GM23338 (cell line): ENCODE data around the gene CD38. TPM values are rescaled to one million over a fixed set of nuclear protein-coding genes. Genes with fewer than 3 reads are reported as not detected.

Source experiments
- ATAC-seq: fragments of 200-7000 bp; cut with Tn5 transposase; 3 replicates; pipeline ENCODE4 v1.9.1; 2020
- DNase-seq: peaks from one replicate; pipeline ENCODE4 v3.0.0-alpha.2; 2015; ENCODE audit warnings: low spot score
- H2AFZ ChIP-seq: fragments of 200-600 bp; sonication (generic); 2 replicates; pipeline ENCODE4 v1.8.0; 2016; ENCODE audit warnings: antibody characterized with exemption, mild to moderate bottlenecking, moderate library complexity
- H3F3A ChIP-seq: fragments of 200-600 bp; sonication (generic); replicated peaks from 2 replicates; pipeline ENCODE4 v1.8.0; 2017; ENCODE audit warnings: antibody characterized with exemption, mixed run types, low read depth
- H3K27ac ChIP-seq: fragments of 200-600 bp; sonication (generic); 2 replicates; pipeline ENCODE4 v1.6.1; 2016; ENCODE audit warnings: low read depth
- H3K27me3 ChIP-seq: fragments of 200-600 bp; sonication (generic); 2 replicates; pipeline ENCODE4 v1.8.0; 2016; ENCODE audit warnings: mild to moderate bottlenecking, mixed run types, moderate library complexity; ENCODE audit not compliant: insufficient read depth
- H3K36me3 ChIP-seq: fragments of 200-600 bp; sonication (generic); 2 replicates; pipeline ENCODE4 v1.8.0; 2016; ENCODE audit warnings: mild to moderate bottlenecking; ENCODE audit not compliant: insufficient read depth
- H3K4me1 ChIP-seq: fragments of 200-600 bp; sonication (generic); 2 replicates; pipeline ENCODE4 v1.8.0; 2016; ENCODE audit warnings: mild to moderate bottlenecking, moderate library complexity; ENCODE audit not compliant: insufficient read depth
- H3K4me2 ChIP-seq: fragments of 200-600 bp; sonication (generic); 2 replicates; pipeline ENCODE4 v1.7.1; 2017; ENCODE audit warnings: mixed run types
- H3K4me3 ChIP-seq: fragments of 200-600 bp; sonication (generic); 2 replicates; pipeline ENCODE4 v1.6.1; 2016; ENCODE audit warnings: mixed run types
- H3K79me2 ChIP-seq: fragments of 200-600 bp; sonication (generic); replicated peaks from 2 replicates; pipeline ENCODE4 v1.8.0; 2017; ENCODE audit warnings: mild to moderate bottlenecking; ENCODE audit not compliant: insufficient read depth
- H3K9me2 ChIP-seq: fragments of 200-600 bp; sonication (generic); 2 replicates; pipeline ENCODE4 v1.8.0; 2017; ENCODE audit not compliant: insufficient read depth
- H4K20me1 ChIP-seq: fragments of 200-600 bp; sonication (generic); replicated peaks from 2 replicates; pipeline ENCODE4 v1.8.0; 2017; ENCODE audit warnings: mild to moderate bottlenecking; ENCODE audit not compliant: insufficient read depth
- H3K27ac Mint-ChIP-seq: 2 replicates; pipeline ENCODE4 v1.8.0; 2020; ENCODE audit warnings: inconsistent platforms, mild to moderate bottlenecking, moderate library complexity, mixed read lengths
- H3K27me3 Mint-ChIP-seq: 3 replicates; pipeline ENCODE4 v1.8.0; 2022; ENCODE audit warnings: low read depth, mild to moderate bottlenecking, moderate library complexity, mixed read lengths, inconsistent platforms; ENCODE audit not compliant: insufficient read depth, poor library complexity
- H3K36me3 Mint-ChIP-seq: 3 replicates; pipeline ENCODE4 v1.8.0; 2021; ENCODE audit warnings: low read depth, mild to moderate bottlenecking, inconsistent platforms, moderate library complexity, mixed read lengths
- H3K4me1 Mint-ChIP-seq: 3 replicates; pipeline ENCODE4 v1.8.0; 2020; ENCODE audit warnings: mild to moderate bottlenecking, inconsistent platforms, mixed read lengths
- H3K4me3 Mint-ChIP-seq: 3 replicates; pipeline ENCODE4 v1.8.0; 2021; ENCODE audit warnings: moderate library complexity, mild to moderate bottlenecking, inconsistent platforms, mixed read lengths
- H3K9me3 Mint-ChIP-seq: 3 replicates; pipeline ENCODE4 v1.8.0; 2020; ENCODE audit warnings: moderate library complexity, mild to moderate bottlenecking, inconsistent platforms, mixed read lengths
- EZH2 ChIP-seq: fragments of 200-600 bp; sonication (generic); IDR thresholded peaks from one replicate; pipeline ENCODE4 v1.8.0; 2017; ENCODE audit warnings: antibody characterized with exemption, mild to moderate bottlenecking, low read depth; ENCODE audit not compliant: unreplicated experiment
- NANOG ChIP-seq: IDR thresholded peaks from 2 replicates; pipeline ENCODE4 v1.6.1; 2016; ENCODE audit warnings: antibody characterized with exemption, borderline replicate concordance
- REST ChIP-seq: IDR thresholded peaks from one replicate; pipeline ENCODE4 v1.6.1; 2018; ENCODE audit warnings: antibody characterized with exemption; ENCODE audit not compliant: unreplicated experiment
- polyA plus RNA-seq: library from polyadenylated mRNA; unstranded; fragments of >200 nt; fragmentation: Nextera tagmentation; extraction: Ambion mirVana; gene quantifications from 2 replicates; pipeline ENCODE4 v1.2.1, GENCODE V29; 2016
- total RNA-seq: library from RNA; depleted of rRNA; stranded (reverse); fragments of >200 nt; shearing (Covaris generic); gene quantifications from 2 replicates; pipeline ENCODE4 v1.2.3, GENCODE V29; 2014
- TF ChIP-seq, protein P1 (sequence below): fragments of 250-450 bp; sonication (Bioruptor Pico); IDR thresholded peaks from 2 replicates; pipeline ENCODE4 v1.5.0; 2020; ENCODE audit warnings: mild to moderate bottlenecking, moderate library complexity
- TF ChIP-seq, protein P2 (sequence below), 2 experiments: fragments of 200-600 bp in 1 of 2; sonication (generic) in 1 of 2; conservative IDR thresholded peaks; 2 replicates each; pipeline versions ENCODE4 v1.5.1 to v1.6.1; 2016 to 2017; ENCODE audit warnings: antibody characterized with exemption in 2 of 2, low read depth in 2 of 2, mild to moderate bottlenecking in 2 of 2, moderate library complexity in 1 of 2
- TF ChIP-seq, protein P3 (sequence below): IDR thresholded peaks from 2 replicates; pipeline ENCODE4 v1.6.1; 2016; ENCODE audit warnings: antibody characterized with exemption

The CD38 gene
- total and polyA plus RNA-seq, 2 experiments from 2014 or later: 0.17 to 0.24 TPM

GRCh38 chr4:15794426-15794825 is 16.3 kb downstream of the CD38 start (continued):
- TF ChIP-seq, protein P1, sequence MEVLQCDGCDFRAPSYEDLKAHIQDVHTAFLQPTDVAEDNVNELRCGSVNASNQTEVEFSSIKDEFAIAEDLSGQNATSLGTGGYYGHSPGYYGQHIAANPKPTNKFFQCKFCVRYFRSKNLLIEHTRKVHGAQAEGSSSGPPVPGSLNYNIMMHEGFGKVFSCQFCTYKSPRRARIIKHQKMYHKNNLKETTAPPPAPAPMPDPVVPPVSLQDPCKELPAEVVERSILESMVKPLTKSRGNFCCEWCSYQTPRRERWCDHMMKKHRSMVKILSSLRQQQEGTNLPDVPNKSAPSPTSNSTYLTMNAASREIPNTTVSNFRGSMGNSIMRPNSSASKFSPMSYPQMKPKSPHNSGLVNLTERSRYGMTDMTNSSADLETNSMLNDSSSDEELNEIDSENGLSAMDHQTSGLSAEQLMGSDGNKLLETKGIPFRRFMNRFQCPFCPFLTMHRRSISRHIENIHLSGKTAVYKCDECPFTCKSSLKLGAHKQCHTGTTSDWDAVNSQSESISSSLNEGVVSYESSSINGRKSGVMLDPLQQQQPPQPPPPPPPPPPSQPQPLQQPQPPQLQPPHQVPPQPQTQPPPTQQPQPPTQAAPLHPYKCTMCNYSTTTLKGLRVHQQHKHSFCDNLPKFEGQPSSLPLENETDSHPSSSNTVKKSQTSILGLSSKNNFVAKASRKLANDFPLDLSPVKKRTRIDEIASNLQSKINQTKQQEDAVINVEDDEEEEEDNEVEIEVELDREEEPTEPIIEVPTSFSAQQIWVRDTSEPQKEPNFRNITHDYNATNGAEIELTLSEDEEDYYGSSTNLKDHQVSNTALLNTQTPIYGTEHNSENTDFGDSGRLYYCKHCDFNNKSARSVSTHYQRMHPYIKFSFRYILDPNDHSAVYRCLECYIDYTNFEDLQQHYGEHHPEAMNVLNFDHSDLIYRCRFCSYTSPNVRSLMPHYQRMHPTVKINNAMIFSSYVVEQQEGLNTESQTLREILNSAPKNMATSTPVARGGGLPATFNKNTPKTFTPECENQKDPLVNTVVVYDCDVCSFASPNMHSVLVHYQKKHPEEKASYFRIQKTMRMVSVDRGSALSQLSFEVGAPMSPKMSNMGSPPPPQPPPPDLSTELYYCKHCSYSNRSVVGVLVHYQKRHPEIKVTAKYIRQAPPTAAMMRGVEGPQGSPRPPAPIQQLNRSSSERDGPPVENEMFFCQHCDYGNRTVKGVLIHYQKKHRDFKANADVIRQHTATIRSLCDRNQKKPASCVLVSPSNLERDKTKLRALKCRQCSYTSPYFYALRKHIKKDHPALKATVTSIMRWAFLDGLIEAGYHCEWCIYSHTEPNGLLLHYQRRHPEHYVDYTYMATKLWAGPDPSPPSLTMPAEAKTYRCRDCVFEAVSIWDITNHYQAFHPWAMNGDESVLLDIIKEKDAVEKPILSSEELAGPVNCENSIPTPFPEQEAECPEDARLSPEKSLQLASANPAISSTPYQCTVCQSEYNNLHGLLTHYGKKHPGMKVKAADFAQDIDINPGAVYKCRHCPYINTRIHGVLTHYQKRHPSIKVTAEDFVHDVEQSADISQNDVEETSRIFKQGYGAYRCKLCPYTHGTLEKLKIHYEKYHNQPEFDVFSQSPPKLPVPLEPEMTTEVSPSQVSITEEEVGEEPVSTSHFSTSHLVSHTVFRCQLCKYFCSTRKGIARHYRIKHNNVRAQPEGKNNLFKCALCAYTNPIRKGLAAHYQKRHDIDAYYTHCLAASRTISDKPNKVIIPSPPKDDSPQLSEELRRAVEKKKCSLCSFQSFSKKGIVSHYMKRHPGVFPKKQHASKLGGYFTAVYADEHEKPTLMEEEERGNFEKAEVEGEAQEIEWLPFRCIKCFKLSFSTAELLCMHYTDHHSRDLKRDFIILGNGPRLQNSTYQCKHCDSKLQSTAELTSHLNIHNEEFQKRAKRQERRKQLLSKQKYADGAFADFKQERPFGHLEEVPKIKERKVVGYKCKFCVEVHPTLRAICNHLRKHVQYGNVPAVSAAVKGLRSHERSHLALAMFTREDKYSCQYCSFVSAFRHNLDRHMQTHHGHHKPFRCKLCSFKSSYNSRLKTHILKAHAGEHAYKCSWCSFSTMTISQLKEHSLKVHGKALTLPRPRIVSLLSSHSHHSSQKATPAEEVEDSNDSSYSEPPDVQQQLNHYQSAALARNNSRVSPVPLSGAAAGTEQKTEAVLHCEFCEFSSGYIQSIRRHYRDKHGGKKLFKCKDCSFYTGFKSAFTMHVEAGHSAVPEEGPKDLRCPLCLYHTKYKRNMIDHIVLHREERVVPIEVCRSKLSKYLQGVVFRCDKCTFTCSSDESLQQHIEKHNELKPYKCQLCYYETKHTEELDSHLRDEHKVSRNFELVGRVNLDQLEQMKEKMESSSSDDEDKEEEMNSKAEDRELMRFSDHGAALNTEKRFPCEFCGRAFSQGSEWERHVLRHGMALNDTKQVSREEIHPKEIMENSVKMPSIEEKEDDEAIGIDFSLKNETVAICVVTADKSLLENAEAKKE: no peak

DNA sequence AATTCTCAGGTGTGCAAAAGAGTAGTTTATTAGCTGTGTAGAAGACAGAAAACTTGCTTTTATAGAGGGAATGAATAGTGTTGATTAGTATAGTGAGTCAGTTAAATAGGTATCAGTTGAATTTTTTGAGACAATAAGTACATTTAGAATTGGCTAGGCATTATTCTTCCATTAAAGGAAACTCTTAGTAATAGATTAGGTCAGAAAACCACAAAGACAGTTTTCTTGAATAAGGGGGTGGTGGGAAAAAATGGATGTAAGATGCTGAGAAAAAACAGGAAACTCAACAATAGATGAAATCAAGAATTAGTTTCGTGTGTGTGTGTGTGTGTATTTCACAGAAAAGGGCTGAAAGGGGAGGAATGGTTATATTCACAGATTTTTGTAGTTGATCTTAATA is 16.8 kb downstream of the CD38 start:
- H3F3A ChIP-seq: no peaks in the 10 kb centered on the region
- H3K4me3 ChIP-seq: no peak overlapping the region
- H3K4me2 ChIP-seq: no peak overlapping the region
- no peaks in the 10 kb centered on the region for H4K20me1 ChIP-seq
- Mint-ChIP-seq H3K4me1 (no peaks in the 10 kb centered on the region), H3K9me3 (peaks cover 16% of the 10 kb centered on the region; the same call in 2 of the 3 replicates), H3K27me3 (no peaks in the 10 kb centered on the region), H3K36me3 (peaks cover 4% of the 10 kb centered on the region; the same call in 2 of the 3 replicates), H3K4me3 (no peak overlapping the region), H3K27ac (no peak overlapping the region)
- DNase-seq: no peak
- ATAC-seq: no peak
- no peaks in the 10 kb centered on the region for H3K79me2 ChIP-seq
- H2AFZ ChIP-seq: no peak overlapping the region
- no peaks in the 10 kb centered on the region for H3K4me1 ChIP-seq
- H3K27ac ChIP-seq: no peak overlapping the region
- H3K27me3 ChIP-seq: no peaks in the 10 kb centered on the region
- no peaks in the 10 kb centered on the region for H3K9me2 ChIP-seq
- no peaks in the 10 kb centered on the region for H3K36me3 ChIP-seq
- TF ChIP-seq, protein P2, sequence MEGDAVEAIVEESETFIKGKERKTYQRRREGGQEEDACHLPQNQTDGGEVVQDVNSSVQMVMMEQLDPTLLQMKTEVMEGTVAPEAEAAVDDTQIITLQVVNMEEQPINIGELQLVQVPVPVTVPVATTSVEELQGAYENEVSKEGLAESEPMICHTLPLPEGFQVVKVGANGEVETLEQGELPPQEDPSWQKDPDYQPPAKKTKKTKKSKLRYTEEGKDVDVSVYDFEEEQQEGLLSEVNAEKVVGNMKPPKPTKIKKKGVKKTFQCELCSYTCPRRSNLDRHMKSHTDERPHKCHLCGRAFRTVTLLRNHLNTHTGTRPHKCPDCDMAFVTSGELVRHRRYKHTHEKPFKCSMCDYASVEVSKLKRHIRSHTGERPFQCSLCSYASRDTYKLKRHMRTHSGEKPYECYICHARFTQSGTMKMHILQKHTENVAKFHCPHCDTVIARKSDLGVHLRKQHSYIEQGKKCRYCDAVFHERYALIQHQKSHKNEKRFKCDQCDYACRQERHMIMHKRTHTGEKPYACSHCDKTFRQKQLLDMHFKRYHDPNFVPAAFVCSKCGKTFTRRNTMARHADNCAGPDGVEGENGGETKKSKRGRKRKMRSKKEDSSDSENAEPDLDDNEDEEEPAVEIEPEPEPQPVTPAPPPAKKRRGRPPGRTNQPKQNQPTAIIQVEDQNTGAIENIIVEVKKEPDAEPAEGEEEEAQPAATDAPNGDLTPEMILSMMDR (conservative IDR thresholded peaks at IDR 0.05; ENCODE audit: low read depth in 2 of 2): no peak
- TF ChIP-seq REST (no peak), NANOG (no peak), EZH2 (no peak)
- TF ChIP-seq, protein P3, sequence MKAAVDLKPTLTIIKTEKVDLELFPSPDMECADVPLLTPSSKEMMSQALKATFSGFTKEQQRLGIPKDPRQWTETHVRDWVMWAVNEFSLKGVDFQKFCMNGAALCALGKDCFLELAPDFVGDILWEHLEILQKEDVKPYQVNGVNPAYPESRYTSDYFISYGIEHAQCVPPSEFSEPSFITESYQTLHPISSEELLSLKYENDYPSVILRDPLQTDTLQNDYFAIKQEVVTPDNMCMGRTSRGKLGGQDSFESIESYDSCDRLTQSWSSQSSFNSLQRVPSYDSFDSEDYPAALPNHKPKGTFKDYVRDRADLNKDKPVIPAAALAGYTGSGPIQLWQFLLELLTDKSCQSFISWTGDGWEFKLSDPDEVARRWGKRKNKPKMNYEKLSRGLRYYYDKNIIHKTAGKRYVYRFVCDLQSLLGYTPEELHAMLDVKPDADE: no peak
